ENCODE measurements around the gene IFT57. TPM values are rescaled to one million over a fixed set of nuclear protein-coding genes. Genes with fewer than 3 reads are reported as not detected.
A peak's percentile ranks its signal among the peaks of the same experiment; 100 is the strongest.
"Not testable (repeated sequence)": the region's sequence is repeated elsewhere in the genome, so short reads cannot be mapped to it uniquely, and the experiment has no call there.

The IFT57 gene, protein sequence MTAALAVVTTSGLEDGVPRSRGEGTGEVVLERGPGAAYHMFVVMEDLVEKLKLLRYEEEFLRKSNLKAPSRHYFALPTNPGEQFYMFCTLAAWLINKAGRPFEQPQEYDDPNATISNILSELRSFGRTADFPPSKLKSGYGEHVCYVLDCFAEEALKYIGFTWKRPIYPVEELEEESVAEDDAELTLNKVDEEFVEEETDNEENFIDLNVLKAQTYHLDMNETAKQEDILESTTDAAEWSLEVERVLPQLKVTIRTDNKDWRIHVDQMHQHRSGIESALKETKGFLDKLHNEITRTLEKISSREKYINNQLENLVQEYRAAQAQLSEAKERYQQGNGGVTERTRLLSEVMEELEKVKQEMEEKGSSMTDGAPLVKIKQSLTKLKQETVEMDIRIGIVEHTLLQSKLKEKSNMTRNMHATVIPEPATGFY
- total RNA-seq, result 10 to 100 TPM; 22.0 to 26.9 TPM

DNA sequence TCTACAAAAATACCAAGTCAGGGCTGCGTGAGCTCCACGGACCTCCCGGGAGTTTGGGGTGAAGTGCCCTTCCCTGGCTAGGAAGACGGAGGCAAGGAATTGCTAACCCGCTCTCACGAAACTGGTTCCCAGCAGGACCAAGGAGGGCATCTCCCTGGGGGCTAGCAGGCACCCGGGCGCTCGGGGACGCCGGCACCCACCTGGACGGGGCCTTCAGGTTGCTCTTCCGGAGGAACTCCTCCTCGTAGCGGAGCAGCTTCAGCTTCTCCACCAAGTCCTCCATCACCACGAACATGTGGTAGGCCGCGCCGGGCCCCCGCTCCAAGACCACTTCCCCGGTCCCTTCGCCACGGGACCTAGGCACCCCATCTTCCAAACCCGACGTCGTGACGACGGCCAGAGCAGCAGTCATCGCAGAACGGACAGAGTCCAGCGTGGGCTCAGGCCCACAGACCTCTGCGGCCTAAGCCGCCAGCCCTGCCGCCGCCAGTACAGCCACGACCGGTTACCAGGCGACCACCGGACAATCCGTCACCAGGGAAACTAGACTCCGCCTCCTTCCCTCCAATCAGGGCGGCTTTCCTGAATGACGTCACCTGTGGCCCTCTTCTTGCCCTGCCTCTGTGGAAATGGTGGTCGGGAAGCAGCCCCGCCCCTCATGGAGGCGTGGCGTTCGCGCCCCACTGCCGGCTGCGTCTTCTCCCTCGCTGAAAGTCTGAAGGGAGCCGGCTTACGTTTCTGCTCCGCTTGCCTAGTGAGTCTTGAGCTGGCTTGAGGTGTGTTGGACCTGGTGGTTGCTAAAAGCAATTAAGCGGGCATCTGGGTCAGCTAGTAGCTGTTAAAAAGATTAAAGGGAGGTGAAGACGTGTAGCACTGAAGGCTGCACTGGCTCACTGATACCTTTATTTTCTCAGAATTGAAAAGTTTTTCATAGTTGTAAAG is at the start of gene IFT57:
IFT57 (minus strand) TSS at position 514 of the 942 bp plus-strand sequence; CDS start at position 412, 102 bp downstream.
- H3K27ac Mint-ChIP-seq, result peak within 1 kb of the TSS; percentile 98
- ATAC-seq (ENCODE audit: low read depth), result peak; percentile 92
- peak within 1 kb of the TSS; percentile 95 for H3K4me3 Mint-ChIP-seq
- H3K4me1 Mint-ChIP-seq, result peaks cover 34% of the 10 kb centered on the region
- H3K27me3 Mint-ChIP-seq, result no peaks in the 10 kb centered on the region
- H3K36me3 Mint-ChIP-seq, result no peaks in the 10 kb centered on the region
- POLR2A ChIA-PET, result interaction anchor here (0.6 to 5.3 kb wide), 12 partner anchors 62 to 367 kb away, joined by 3 to 59 read pairs (median 6); partner anchors contain the start of genes CIP2A, DZIP3 and HHLA2
- peak; percentile 95 for DNase-seq
- H3K9me3 Mint-ChIP-seq, result no peaks in the 10 kb centered on the region

DNA sequence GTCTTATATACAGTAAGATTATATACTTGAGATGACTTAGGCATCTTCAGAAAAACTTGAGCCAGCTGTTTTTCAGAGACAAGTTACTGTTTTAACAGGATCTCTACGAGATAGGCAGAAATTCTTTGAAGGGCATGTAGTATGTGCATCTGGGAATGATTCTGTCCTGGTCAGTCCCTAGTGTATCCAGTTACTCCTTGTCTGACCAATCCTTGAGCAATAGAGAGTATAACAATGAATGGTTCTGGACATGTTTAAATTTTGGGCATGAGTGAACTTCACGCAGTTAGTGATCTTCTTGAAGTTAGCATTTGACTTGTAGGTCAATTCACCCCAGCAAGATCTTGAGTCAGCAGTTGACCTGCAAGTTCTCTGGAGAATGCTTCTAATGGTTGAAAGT is 49.4 kb upstream of the IFT57 start:
- Mint-ChIP-seq H3K36me3 (peaks cover 15% of the 10 kb centered on the region), H3K27ac (no peak overlapping the region), H3K4me3 (no peak overlapping the region), H3K4me1 (no peaks in the 10 kb centered on the region), H3K27me3 (no peaks in the 10 kb centered on the region), H3K9me3 (peaks cover 23% of the 10 kb centered on the region)
- DNase-seq (no peak), ATAC-seq (ENCODE audit: low read depth) (no peak)
- POLR2A ChIA-PET, result no interaction called here

DNA sequence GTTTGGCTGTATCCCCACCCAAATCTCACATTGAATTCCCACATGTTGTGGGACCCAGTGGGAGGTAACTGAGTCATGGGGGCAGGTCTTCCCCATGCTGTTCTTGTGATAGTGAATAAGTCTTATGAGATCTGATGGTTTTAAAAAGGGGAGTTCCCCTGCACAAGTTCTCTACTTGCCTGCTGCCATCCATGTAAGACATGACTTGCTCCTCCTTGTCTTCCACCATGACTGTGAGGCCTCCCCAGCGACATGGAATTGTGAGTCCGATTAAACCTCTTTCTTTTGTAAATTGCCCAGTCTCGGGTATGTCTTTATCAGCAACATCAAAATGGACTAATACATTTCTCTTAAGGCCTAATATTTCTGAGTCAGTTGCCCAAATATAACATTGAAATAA is 46.0 kb upstream of the IFT57 start:
- H3K4me1 Mint-ChIP-seq; H3K27ac Mint-ChIP-seq; DNase-seq; H3K36me3 Mint-ChIP-seq; H3K4me3 Mint-ChIP-seq; ATAC-seq (ENCODE audit: low read depth); H3K27me3 Mint-ChIP-seq; POLR2A ChIA-PET: not testable (repeated sequence)
- H3K9me3 Mint-ChIP-seq, result peaks cover 16% of the 10 kb centered on the region

DNA sequence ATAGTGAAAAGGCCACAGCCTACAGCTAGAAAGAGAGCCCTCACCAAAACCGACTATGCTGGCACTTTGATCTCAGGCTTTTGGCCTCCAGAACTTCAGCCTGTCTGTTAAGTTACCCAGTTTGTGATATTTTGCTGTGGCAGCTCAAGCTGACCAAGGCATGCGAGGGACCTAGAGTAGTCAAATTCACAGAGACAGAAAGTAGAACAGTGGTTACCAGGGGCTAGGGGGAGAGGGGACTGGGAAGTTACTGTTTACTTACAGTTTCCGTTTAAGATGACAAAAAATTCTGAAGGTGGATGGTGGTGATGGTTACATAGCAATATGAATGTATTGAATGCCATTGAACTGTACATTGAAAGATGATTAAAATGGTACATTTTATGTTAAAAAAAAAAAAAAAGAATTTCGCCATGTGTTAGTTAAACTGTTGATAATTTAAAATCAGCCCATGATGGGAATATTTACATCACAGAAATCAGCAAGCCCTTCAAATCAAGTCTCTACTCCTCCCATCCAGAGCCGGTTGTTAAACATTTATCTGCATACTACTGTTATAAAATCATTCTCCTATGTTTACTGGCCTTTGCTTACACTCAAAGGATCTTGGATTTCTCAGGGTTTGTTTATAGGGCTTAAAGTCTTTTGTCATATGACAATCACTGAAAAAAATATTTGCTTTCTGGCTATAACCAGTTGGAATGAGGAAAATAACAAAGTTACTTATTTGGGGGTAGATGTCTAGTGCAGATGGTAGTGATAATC is 42.5 kb upstream of the IFT57 start:
- peak; percentile 26 for ATAC-seq (ENCODE audit: low read depth)
- H3K9me3 Mint-ChIP-seq, result peaks cover 16% of the 10 kb centered on the region
- H3K4me3 Mint-ChIP-seq, H3K36me3 Mint-ChIP-seq, POLR2A ChIA-PET, H3K27me3 Mint-ChIP-seq, DNase-seq, H3K4me1 Mint-ChIP-seq, H3K27ac Mint-ChIP-seq: not testable (repeated sequence)

DNA sequence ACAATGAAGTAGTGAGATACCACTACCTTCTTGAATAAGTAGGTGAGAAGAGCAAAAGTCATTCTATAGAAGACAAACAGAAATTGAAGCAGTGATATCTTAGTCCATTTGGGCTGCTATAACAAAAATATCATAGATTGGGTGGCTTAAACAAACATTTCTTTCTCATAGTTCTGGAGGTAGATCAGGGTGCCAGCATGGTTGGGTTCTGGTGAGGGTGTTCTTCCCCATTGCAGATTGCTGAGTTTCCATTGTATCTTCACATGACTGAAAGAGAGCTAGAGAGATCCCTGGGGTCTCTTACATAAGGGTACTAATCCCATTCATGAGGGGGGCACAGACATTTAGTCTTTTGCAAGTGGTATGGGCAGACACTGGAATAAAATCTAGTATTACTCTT is 32.9 kb upstream of the IFT57 start:
- peaks cover 7% of the 10 kb centered on the region for H3K4me1 Mint-ChIP-seq
- ATAC-seq (ENCODE audit: low read depth), result no peak
- no peak overlapping the region for H3K4me3 Mint-ChIP-seq
- no peak overlapping the region for H3K27ac Mint-ChIP-seq
- H3K27me3 Mint-ChIP-seq, result no peaks in the 10 kb centered on the region
- H3K9me3 Mint-ChIP-seq, result no peaks in the 10 kb centered on the region
- POLR2A ChIA-PET, result no interaction called here
- no peak for DNase-seq
- peaks cover 6% of the 10 kb centered on the region for H3K36me3 Mint-ChIP-seq

DNA sequence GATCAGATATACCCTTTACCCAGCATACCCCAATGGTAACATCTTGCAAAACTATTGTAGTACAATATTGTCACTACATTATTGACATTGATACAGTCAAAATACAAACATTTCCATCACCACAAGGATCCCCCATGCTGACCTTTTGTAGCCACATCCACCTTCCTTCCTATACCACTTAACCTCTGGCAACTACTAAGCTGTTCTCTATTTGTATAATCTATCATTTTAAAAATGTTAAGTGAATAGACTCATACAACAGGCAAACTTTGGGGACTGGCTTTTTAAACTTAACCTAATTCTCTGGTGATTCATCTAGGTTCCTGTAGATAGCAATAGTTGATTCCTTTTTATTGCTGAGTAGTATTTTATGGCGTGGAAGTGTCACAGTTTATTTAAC is 29.6 kb upstream of the IFT57 start:
- no peak for DNase-seq

DNA sequence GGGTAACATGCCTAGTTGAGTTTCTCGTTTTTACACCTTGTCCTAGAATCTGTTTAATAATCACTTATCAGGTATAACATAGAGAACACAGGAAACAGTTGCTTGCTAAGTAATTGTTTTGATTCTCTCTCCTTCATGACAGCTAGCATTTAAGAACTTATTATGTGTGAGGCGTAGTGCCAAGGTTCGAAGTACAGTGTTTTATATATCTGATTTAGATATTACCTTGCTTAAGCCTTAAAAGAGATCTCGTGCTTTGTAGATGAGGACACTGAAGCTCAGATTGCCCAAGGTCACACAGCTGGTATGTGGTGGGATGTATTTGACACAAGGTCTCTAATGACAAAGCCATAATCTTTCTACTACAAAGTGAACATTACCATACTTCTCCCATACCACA is 29.0 kb upstream of the IFT57 start:
- Mint-ChIP-seq H3K27ac (no peak overlapping the region), H3K27me3 (no peaks in the 10 kb centered on the region), H3K9me3 (no peaks in the 10 kb centered on the region), H3K4me1 (peaks cover 7% of the 10 kb centered on the region), H3K36me3 (peaks cover 8% of the 10 kb centered on the region), H3K4me3 (no peak overlapping the region)
- ATAC-seq (ENCODE audit: low read depth) (no peak), DNase-seq (no peak)
- POLR2A ChIA-PET, result no interaction called here

More for the DNA sequence above, 29.6 kb upstream of the IFT57 start:
- no peaks in the 10 kb centered on the region for H3K27me3 Mint-ChIP-seq
- H3K36me3 Mint-ChIP-seq, result peaks cover 6% of the 10 kb centered on the region
- ATAC-seq (ENCODE audit: low read depth), result no peak
- no peak overlapping the region for H3K27ac Mint-ChIP-seq
- no peak overlapping the region for H3K4me3 Mint-ChIP-seq
- H3K4me1 Mint-ChIP-seq, result peaks cover 7% of the 10 kb centered on the region
- H3K9me3 Mint-ChIP-seq, result no peaks in the 10 kb centered on the region
- POLR2A ChIA-PET, result no interaction called here

DNA sequence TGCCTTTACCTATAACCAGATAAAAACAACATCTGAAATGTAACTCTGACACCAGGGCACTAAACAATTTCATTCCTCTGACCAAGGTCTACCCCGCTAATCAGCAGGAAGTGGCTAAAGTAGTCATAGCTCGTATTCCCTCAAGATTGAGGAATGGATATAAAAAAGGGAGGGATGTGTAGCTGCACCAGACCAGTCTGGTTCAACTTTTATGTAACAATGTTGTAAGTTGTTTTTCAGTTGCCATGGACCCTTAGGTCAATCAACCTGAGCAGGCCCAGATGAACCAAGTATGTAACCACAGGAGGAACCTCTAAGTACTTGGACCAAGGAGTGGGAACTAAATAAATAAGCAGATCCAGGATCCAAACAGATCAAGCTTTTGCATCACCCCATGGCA is 28.4 kb upstream of the IFT57 start:
- no peaks in the 10 kb centered on the region for H3K27me3 Mint-ChIP-seq
- no peaks in the 10 kb centered on the region for H3K9me3 Mint-ChIP-seq
- H3K4me3 Mint-ChIP-seq, result no peak overlapping the region
- ATAC-seq (ENCODE audit: low read depth) (no peak), DNase-seq (no peak)
- POLR2A ChIA-PET, result no interaction called here
- peaks cover 8% of the 10 kb centered on the region for H3K36me3 Mint-ChIP-seq
- peaks cover 7% of the 10 kb centered on the region for H3K4me1 Mint-ChIP-seq
- H3K27ac Mint-ChIP-seq, result no peak overlapping the region

DNA sequence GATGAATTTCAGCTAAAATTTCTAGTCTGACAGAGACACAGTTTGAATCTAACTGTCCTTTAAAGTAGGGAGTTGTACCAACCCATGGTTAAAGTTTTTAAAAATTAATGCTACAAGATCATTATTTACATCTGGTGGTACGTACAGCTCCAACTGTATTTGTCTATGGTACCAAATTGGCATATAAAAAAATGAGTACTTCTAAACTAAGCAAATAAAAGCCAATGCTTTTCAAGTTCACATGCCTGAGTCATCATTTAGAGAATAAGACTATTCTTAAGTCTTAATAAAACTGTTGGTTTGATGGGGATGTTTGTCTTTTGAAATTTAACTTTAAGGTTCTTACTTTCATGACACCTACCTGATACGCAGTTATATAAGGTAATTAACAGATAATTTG is 21.0 kb upstream of the IFT57 start:
- POLR2A ChIA-PET, result interaction anchor here (0.8 kb wide), 1 partner anchor 12 kb away, joined by 3 read pairs; no protein-coding TSS in a partner anchor
- no peak overlapping the region for H3K27ac Mint-ChIP-seq
- H3K27me3 Mint-ChIP-seq, result no peaks in the 10 kb centered on the region
- peaks cover 8% of the 10 kb centered on the region for H3K36me3 Mint-ChIP-seq
- no peaks in the 10 kb centered on the region for H3K4me1 Mint-ChIP-seq
- H3K9me3 Mint-ChIP-seq, result peaks cover 9% of the 10 kb centered on the region
- no peak overlapping the region for H3K4me3 Mint-ChIP-seq
- ATAC-seq (ENCODE audit: low read depth), result no peak
- DNase-seq, result no peak

DNA sequence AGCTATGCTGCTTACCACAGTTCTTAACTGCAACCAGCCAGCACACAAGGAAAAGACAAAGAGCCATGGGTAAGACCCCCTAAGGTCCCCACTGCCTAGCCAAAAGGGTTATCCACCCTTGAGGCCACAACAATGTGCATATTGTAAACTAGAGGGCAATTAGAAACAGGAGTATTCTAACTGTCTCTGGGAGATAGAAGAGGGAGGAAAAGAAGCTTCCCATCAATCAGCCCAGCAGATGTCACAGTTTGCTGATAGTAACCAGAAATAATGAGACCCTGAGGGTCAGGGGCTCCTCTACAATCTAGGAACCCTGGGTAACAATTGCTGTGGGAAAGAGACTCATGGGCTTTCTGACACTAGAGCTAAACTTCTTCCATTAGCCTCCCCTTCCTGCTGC is 20.6 kb upstream of the IFT57 start:
- no peak overlapping the region for H3K27ac Mint-ChIP-seq
- ATAC-seq (ENCODE audit: low read depth) (no peak), DNase-seq (no peak)
- H3K9me3 Mint-ChIP-seq, result peaks cover 9% of the 10 kb centered on the region
- no peak overlapping the region for H3K4me3 Mint-ChIP-seq
- peaks cover 8% of the 10 kb centered on the region for H3K36me3 Mint-ChIP-seq
- no peaks in the 10 kb centered on the region for H3K4me1 Mint-ChIP-seq
- no peaks in the 10 kb centered on the region for H3K27me3 Mint-ChIP-seq
- POLR2A ChIA-PET, result interaction anchor here (0.8 kb wide), 1 partner anchor 12 kb away, joined by 3 read pairs; no protein-coding TSS in a partner anchor

DNA sequence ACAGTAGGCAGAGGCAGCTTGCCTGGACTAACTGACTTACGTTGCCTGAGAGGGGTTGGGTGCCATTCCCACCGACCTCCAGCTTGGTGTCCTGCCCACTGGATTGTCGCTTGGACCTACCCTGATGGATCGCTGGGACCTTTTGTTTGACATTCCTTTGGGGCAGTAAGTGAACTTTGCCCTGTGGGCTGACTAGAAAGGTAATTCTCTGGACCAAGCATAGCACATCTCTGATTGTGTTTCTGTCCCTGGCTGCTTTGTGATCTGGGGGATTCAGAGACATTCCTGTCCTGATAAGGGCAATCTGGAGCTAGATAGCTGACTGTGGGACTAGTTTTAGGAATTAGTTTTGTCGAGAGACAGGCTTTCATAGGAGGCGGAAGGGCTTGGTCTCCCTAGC is 19.5 kb upstream of the IFT57 start:
- Mint-ChIP-seq H3K36me3 (peaks cover 11% of the 10 kb centered on the region), H3K27me3 (no peaks in the 10 kb centered on the region)
- POLR2A ChIA-PET, result no interaction called here

DNA sequence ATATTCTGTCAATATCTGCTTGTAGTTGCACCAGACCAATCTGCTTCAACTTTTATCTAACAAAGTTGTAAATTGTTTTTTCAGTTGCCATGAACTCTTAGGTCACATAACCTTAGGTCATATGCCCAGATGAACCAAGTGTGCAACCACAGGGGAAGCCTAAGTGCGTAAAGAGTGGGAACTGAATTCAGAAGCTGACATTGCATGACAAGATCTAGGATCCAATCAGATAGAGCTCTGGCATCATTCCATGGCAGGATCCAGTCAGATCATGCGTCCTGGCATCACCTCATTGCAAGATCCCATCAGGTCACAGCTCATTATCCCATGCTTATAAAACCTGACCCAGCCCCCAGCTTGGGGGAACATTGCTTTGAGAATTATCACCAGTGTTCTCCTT is 18.9 kb upstream of the IFT57 start:
- no peaks in the 10 kb centered on the region for H3K27me3 Mint-ChIP-seq
- DNase-seq, result no peak
- H3K4me1 Mint-ChIP-seq, result no peaks in the 10 kb centered on the region
- no peak for ATAC-seq (ENCODE audit: low read depth)
- H3K27ac Mint-ChIP-seq, result no peak overlapping the region
- H3K36me3 Mint-ChIP-seq, result peaks cover 9% of the 10 kb centered on the region
- POLR2A ChIA-PET, result no interaction called here
- peaks cover 10% of the 10 kb centered on the region for H3K9me3 Mint-ChIP-seq
- no peak overlapping the region for H3K4me3 Mint-ChIP-seq

More for the DNA sequence above, 19.5 kb upstream of the IFT57 start:
- ATAC-seq (ENCODE audit: low read depth) (no peak), DNase-seq (no peak)
- Mint-ChIP-seq H3K4me1 (no peaks in the 10 kb centered on the region), H3K4me3 (no peak overlapping the region), H3K9me3 (peaks cover 10% of the 10 kb centered on the region), H3K27ac (no peak overlapping the region)

DNA sequence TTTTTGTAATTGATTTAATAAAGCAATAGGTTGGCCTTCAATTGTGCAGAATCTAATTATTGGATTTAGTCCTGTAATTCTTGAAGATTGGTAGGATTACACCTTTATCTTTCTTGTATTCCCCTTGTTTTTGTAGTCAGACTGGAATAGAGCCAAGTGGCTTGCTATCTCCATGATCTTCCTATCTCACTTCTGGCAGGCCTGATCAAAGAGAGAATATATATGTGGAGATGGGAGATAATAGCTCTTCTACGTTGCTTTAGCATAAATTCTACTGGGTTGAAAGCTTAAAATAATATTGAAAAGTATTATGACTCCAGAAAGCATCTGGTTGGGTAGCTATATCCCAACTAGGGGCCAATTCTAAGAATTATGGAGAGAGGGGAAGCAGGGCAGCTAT is 16.9 kb upstream of the IFT57 start:
- POLR2A ChIA-PET, result interaction anchor here (1.7 kb wide), 1 partner anchor 10 kb away, joined by 5 read pairs; no protein-coding TSS in a partner anchor
- no peak for DNase-seq
- Mint-ChIP-seq H3K36me3 (peaks cover 7% of the 10 kb centered on the region), H3K27ac (no peak overlapping the region), H3K4me1 (peaks cover 3% of the 10 kb centered on the region), H3K9me3 (peaks cover 8% of the 10 kb centered on the region), H3K27me3 (no peaks in the 10 kb centered on the region), H3K4me3 (no peak overlapping the region)
- no peak for ATAC-seq (ENCODE audit: low read depth)

Data from activated naive CD8-positive, alpha-beta T cell treated with anti-CD3 and anti-CD28 coated beads, Interleukin-2, amount 10 ng/mL, durations not matched to agents 7 days and 5 days (primary cell).